ELF-1 (cell line): ENCODE measurements around the gene TBC1D22A.
"Not testable (repeated sequence)": the region's sequence is repeated elsewhere in the genome, so short reads cannot be mapped to it uniquely, and the experiment has no call there.

Experiments
- DNase-seq: peaks from one replicate; pipeline ENCODE4 v3.0.0-alpha.2; 2016; ENCODE audit warnings: low read depth, low spot score

The TBC1D22A gene

GRCh38 chr22:46970411-46971098 is 208.1 kb downstream of the TBC1D22A start:
- DNase-seq = no peak

- no peak for DNase-seq
Observed at GRCh38 chr22:46971099-46971763, 208.8 kb downstream of the TBC1D22A start.

- no peak for DNase-seq
Observed at GRCh38 chr22:46971764-46972125, 209.3 kb downstream of the TBC1D22A start.

- DNase-seq = no peak
Observed at GRCh38 chr22:46972256-46972655, 209.8 kb downstream of the TBC1D22A start.

GRCh38 chr22:46972901-46973831 is 210.7 kb downstream of the TBC1D22A start:
- DNase-seq = no peak

- no peak for DNase-seq
Observed at GRCh38 chr22:46974077-46974476, 211.6 kb downstream of the TBC1D22A start.

- no peak for DNase-seq
Observed at GRCh38 chr22:46974631-46975585, 212.5 kb downstream of the TBC1D22A start.

GRCh38 chr22:46976143-46976542 is 213.7 kb downstream of the TBC1D22A start:
- no peak for DNase-seq

GRCh38 chr22:46976598-46976997 is 214.1 kb downstream of the TBC1D22A start:
- no peak for DNase-seq

GRCh38 chr22:46977656-46978343 is 215.3 kb downstream of the TBC1D22A start:
- peak; percentile 24 for DNase-seq

- not testable (repeated sequence) for DNase-seq
Observed at GRCh38 chr22:46978668-46979067, 216.2 kb downstream of the TBC1D22A start.

GRCh38 chr22:46979506-46979905 is 217.1 kb downstream of the TBC1D22A start:
- DNase-seq = no peak

GRCh38 chr22:46980392-46980791 is 217.9 kb downstream of the TBC1D22A start:
- DNase-seq = no peak

GRCh38 chr22:46982635-46983034 is 220.2 kb downstream of the TBC1D22A start:
- no peak for DNase-seq

- DNase-seq = no peak
Observed at GRCh38 chr22:46983046-46983445, 220.6 kb downstream of the TBC1D22A start.

GRCh38 chr22:46984751-46985506 is 222.5 kb downstream of the TBC1D22A start:
- peak; percentile 29 for DNase-seq

- no peak for DNase-seq
Observed at GRCh38 chr22:46985507-46985882, 223.0 kb downstream of the TBC1D22A start.

GRCh38 chr22:46986788-46987187 is 224.3 kb downstream of the TBC1D22A start:
- no peak for DNase-seq

GRCh38 chr22:46990937-46991550 is 228.6 kb downstream of the TBC1D22A start:
- DNase-seq = no peak
